Memory B cell (primary cell): ENCODE data around the gene MED13L.

Source experiments
- ATAC-seq: fragments of 150-1000 bp; cut with Tn5 transposase; 2 replicates; pipeline ENCODE4 v1.10.0; 2021; ENCODE audit warnings: low read depth, mild to moderate bottlenecking, moderate library complexity
- DNase-seq, 2 donors: peaks; one replicate each; pipeline ENCODE4 v3.0.0; 2022; ENCODE audit warnings: low spot score in 2 of 2
- H3K27ac Mint-ChIP-seq: one replicate; pipeline ENCODE4 v1.8.0; 2022; ENCODE audit warnings: mild to moderate bottlenecking, moderate library complexity, mixed read lengths
- H3K27me3 Mint-ChIP-seq: one replicate; pipeline ENCODE4 v1.8.0; 2022; ENCODE audit warnings: mixed read lengths
- H3K36me3 Mint-ChIP-seq: one replicate; pipeline ENCODE4 v1.8.0; 2022; ENCODE audit warnings: mild to moderate bottlenecking, mixed read lengths
- H3K4me1 Mint-ChIP-seq: one replicate; pipeline ENCODE4 v1.8.0; 2022; ENCODE audit warnings: mixed read lengths
- H3K4me3 Mint-ChIP-seq: one replicate; pipeline ENCODE4 v1.8.0; 2022; ENCODE audit warnings: mild to moderate bottlenecking, moderate library complexity, mixed read lengths
- H3K9me3 Mint-ChIP-seq: one replicate; pipeline ENCODE4 v1.8.0; 2022; ENCODE audit warnings: mixed read lengths

MED13L gene

GRCh38 chr12:116174006-116174405, 103.5 kb downstream of the MED13L start:
- peak overlapping the region; percentile 66 for H3K27ac Mint-ChIP-seq
- H3K4me3 Mint-ChIP-seq: no peak overlapping the region
- ATAC-seq (no peak), DNase-seq (no peak)
- peaks cover 40% of the 10 kb centered on the region for H3K4me1 Mint-ChIP-seq
- H3K9me3 Mint-ChIP-seq: no peaks in the 10 kb centered on the region
- no peaks in the 10 kb centered on the region for H3K27me3 Mint-ChIP-seq
- H3K36me3 Mint-ChIP-seq: no peaks in the 10 kb centered on the region

- peak in 1 of 2 donors; percentile 5 for DNase-seq
- H3K9me3 Mint-ChIP-seq: no peaks in the 10 kb centered on the region
These were observed 105.2 kb downstream of the MED13L start for GRCh38 chr12:116172224-116172849.

GRCh38 chr12:116171549-116171948, 105.9 kb downstream of the MED13L start:
- H3K36me3 Mint-ChIP-seq: peaks cover 3% of the 10 kb centered on the region
- no peaks in the 10 kb centered on the region for H3K9me3 Mint-ChIP-seq
- no peak for ATAC-seq
- no peak for DNase-seq
- peak overlapping the region; percentile 68 for H3K4me3 Mint-ChIP-seq
- peaks cover 40% of the 10 kb centered on the region for H3K4me1 Mint-ChIP-seq
- H3K27ac Mint-ChIP-seq: peak overlapping the region; percentile 67
- H3K27me3 Mint-ChIP-seq: no peaks in the 10 kb centered on the region

More at GRCh38 chr12:116172224-116172849, 105.2 kb downstream of the MED13L start:
- Mint-ChIP-seq H3K27ac (peak overlapping the region; percentile 67), H3K4me1 (peaks cover 43% of the 10 kb centered on the region), H3K4me3 (peak overlapping the region; percentile 68), H3K27me3 (no peaks in the 10 kb centered on the region), H3K36me3 (peaks cover 3% of the 10 kb centered on the region)
- ATAC-seq: peak; percentile 93

- Mint-ChIP-seq H3K27me3 (no peaks in the 10 kb centered on the region), H3K9me3 (no peaks in the 10 kb centered on the region), H3K27ac (no peak overlapping the region), H3K4me1 (peaks cover 44% of the 10 kb centered on the region), H3K36me3 (peaks cover 3% of the 10 kb centered on the region), H3K4me3 (no peak overlapping the region)
- ATAC-seq (no peak), DNase-seq (no peak)
These were observed 108.4 kb downstream of the MED13L start for GRCh38 chr12:116169071-116169470.

- H3K36me3 Mint-ChIP-seq: peaks cover 3% of the 10 kb centered on the region
- H3K27ac Mint-ChIP-seq: peak overlapping the region; percentile 40
- no peak overlapping the region for H3K4me3 Mint-ChIP-seq
- no peaks in the 10 kb centered on the region for H3K27me3 Mint-ChIP-seq
- no peak for DNase-seq
- ATAC-seq: no peak
- H3K4me1 Mint-ChIP-seq: peaks cover 29% of the 10 kb centered on the region
- no peaks in the 10 kb centered on the region for H3K9me3 Mint-ChIP-seq
These were observed 111.2 kb downstream of the MED13L start for GRCh38 chr12:116166306-116166705.

- Mint-ChIP-seq H3K4me3 (no peak overlapping the region), H3K9me3 (no peaks in the 10 kb centered on the region), H3K27me3 (no peaks in the 10 kb centered on the region), H3K27ac (no peak overlapping the region), H3K4me1 (peaks cover 35% of the 10 kb centered on the region), H3K36me3 (peaks cover 3% of the 10 kb centered on the region)
- ATAC-seq (no peak), DNase-seq (no peak)
These were observed 112.5 kb downstream of the MED13L start for GRCh38 chr12:116165036-116165425.

GRCh38 chr12:116164250-116165035, 113.0 kb downstream of the MED13L start:
- Mint-ChIP-seq H3K4me1 (peaks cover 35% of the 10 kb centered on the region), H3K4me3 (no peak overlapping the region), H3K27me3 (no peaks in the 10 kb centered on the region), H3K36me3 (peaks cover 3% of the 10 kb centered on the region), H3K27ac (no peak overlapping the region), H3K9me3 (no peaks in the 10 kb centered on the region)
- ATAC-seq (no peak), DNase-seq (no peak)

GRCh38 chr12:116162071-116162470, 115.4 kb downstream of the MED13L start:
- H3K27ac Mint-ChIP-seq: no peak overlapping the region
- peaks cover 46% of the 10 kb centered on the region for H3K4me1 Mint-ChIP-seq
- no peaks in the 10 kb centered on the region for H3K9me3 Mint-ChIP-seq
- no peak for DNase-seq
- no peak for ATAC-seq
- peaks cover 3% of the 10 kb centered on the region for H3K36me3 Mint-ChIP-seq
- H3K27me3 Mint-ChIP-seq: no peaks in the 10 kb centered on the region
- H3K4me3 Mint-ChIP-seq: no peak overlapping the region

GRCh38 chr12:116161588-116161987, 115.9 kb downstream of the MED13L start:
- no peak overlapping the region for H3K27ac Mint-ChIP-seq
- peaks cover 3% of the 10 kb centered on the region for H3K36me3 Mint-ChIP-seq
- peaks cover 50% of the 10 kb centered on the region for H3K4me1 Mint-ChIP-seq
- DNase-seq (no peak), ATAC-seq (no peak)
- no peak overlapping the region for H3K4me3 Mint-ChIP-seq
- no peaks in the 10 kb centered on the region for H3K9me3 Mint-ChIP-seq
- no peaks in the 10 kb centered on the region for H3K27me3 Mint-ChIP-seq

GRCh38 chr12:116160883-116161458, 116.5 kb downstream of the MED13L start:
- Mint-ChIP-seq H3K4me3 (no peak overlapping the region), H3K9me3 (no peaks in the 10 kb centered on the region), H3K27ac (no peak overlapping the region), H3K27me3 (no peaks in the 10 kb centered on the region), H3K36me3 (peaks cover 3% of the 10 kb centered on the region), H3K4me1 (peaks cover 47% of the 10 kb centered on the region)
- DNase-seq (no peak), ATAC-seq (no peak)

- Mint-ChIP-seq H3K4me3 (no peak overlapping the region), H3K27me3 (no peaks in the 10 kb centered on the region), H3K9me3 (no peaks in the 10 kb centered on the region), H3K4me1 (peaks cover 40% of the 10 kb centered on the region), H3K27ac (no peak overlapping the region), H3K36me3 (peaks cover 3% of the 10 kb centered on the region)
- ATAC-seq (no peak), DNase-seq (no peak)
These were observed 117.3 kb downstream of the MED13L start for GRCh38 chr12:116160231-116160630.

GRCh38 chr12:116159593-116160200, 117.8 kb downstream of the MED13L start:
- no peak overlapping the region for H3K27ac Mint-ChIP-seq
- no peak for ATAC-seq

GRCh38 chr12:116159175-116159574, 118.3 kb downstream of the MED13L start:
- Mint-ChIP-seq H3K9me3 (no peaks in the 10 kb centered on the region), H3K4me3 (no peak overlapping the region)
- DNase-seq: no peak

More at GRCh38 chr12:116159593-116160200, 117.8 kb downstream of the MED13L start:
- Mint-ChIP-seq H3K27me3 (no peaks in the 10 kb centered on the region), H3K36me3 (peaks cover 3% of the 10 kb centered on the region), H3K9me3 (no peaks in the 10 kb centered on the region), H3K4me3 (no peak overlapping the region), H3K4me1 (peaks cover 36% of the 10 kb centered on the region)
- no peak for DNase-seq

GRCh38 chr12:116157845-116158267, 119.6 kb downstream of the MED13L start:
- Mint-ChIP-seq H3K4me3 (no peak overlapping the region), H3K4me1 (peaks cover 41% of the 10 kb centered on the region), H3K27ac (peak overlapping the region; percentile 13), H3K27me3 (no peaks in the 10 kb centered on the region), H3K36me3 (peaks cover 3% of the 10 kb centered on the region), H3K9me3 (no peaks in the 10 kb centered on the region)
- ATAC-seq (no peak), DNase-seq (no peak)

More at GRCh38 chr12:116159175-116159574, 118.3 kb downstream of the MED13L start:
- Mint-ChIP-seq H3K27me3 (no peaks in the 10 kb centered on the region), H3K4me1 (peaks cover 33% of the 10 kb centered on the region), H3K36me3 (peaks cover 3% of the 10 kb centered on the region), H3K27ac (no peak overlapping the region)
- ATAC-seq: no peak
